ENCODE results near the gene COL5A2. TPM values are rescaled to one million over a fixed set of nuclear protein-coding genes. Genes with fewer than 3 reads are reported as not detected.

Gene COL5A2
- total RNA-seq, 1 experiment from 2014 or later, result 15.2 TPM

DNA sequence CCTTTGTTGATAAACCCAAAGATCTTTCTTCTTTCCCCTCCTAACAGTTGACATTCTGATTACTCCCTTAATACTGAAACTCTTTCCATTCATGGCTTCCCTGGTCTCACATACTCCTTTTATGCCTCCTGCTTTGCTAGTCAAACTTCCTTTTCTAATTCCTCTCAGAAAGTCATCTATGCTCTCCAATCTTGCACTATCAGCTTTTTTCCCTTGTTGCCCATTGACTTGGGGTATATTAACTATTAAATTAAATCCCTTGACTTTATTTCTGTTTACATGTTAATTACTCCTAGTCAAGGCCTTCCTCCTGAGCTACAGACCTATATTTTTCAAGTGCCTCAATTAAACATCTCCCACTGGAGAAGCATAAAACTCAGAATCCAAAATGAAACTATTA is 3.6 kb upstream of the COL5A2 start:
- in situ Hi-C loops (cut with HindIII; ENCODE audit: low sequenced_read_pairs), result no loop called here
- DNase-seq (ENCODE audit: low spot score), result no peak

DNA sequence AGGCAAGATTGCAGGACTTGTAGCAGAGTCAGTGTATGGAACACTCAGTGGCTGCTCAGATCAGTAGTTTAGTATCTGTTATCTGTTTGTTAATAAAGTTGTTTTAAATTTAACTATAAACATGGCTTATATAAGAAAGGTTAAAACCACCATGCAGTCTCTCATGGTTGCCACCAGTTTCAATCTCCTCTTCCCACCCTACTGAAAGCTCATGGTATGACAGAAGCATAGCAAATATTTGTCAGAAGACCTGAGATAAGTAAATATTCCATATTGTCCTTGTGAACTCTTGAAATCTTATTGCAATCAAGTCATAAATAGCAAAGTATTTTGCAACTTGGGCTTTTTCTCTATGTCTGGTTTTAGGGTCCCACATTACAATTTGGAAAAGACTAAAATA is 2.1 kb upstream of the COL5A2 start:
- in situ Hi-C loops (cut with HindIII; ENCODE audit: low sequenced_read_pairs), result no loop called here
- DNase-seq (ENCODE audit: low spot score), result no peak

DNA sequence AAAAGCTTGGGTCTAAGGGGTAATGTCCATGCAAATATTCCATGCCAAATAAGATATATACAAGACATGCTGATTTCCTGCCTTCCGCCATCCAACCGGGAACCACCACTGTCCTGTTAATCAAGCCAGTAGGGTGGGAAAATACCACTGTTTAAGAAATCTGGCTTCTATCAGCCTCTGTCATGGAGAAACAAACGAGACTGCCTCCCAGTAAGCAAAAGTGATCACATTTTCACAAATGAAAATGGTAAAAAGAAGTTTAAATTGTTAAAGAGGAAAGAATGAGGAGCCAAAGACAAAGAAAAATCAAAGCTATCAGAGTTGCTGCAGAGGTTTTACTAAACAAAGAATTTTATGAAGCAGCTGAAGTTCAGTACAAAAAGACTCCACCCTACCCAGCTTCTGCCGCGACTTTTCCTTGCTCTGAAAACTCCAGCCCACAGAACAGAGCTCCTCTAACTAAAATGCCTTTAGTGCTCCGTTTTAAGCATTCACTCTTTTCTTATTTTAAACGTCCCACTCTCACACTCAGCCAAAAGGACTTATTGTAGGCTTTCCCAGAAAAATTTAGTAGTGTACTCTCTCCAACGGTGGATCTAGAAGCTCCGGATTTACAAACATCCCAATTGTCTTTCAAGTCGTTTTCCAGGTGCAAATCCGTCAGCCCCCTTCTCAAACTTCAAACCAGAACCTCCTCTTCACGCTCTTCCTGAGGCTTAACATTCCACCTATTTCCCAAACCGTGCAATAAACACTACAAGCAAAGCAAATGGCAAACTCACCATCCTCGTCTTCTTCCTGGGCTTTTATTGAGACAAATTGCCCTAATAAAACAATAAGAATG is 613 bp downstream of the COL5A2 start:
- in situ Hi-C loops (cut with HindIII; ENCODE audit: low sequenced_read_pairs), result no loop called here
- DNase-seq (ENCODE audit: low spot score), result no peak

DNA sequence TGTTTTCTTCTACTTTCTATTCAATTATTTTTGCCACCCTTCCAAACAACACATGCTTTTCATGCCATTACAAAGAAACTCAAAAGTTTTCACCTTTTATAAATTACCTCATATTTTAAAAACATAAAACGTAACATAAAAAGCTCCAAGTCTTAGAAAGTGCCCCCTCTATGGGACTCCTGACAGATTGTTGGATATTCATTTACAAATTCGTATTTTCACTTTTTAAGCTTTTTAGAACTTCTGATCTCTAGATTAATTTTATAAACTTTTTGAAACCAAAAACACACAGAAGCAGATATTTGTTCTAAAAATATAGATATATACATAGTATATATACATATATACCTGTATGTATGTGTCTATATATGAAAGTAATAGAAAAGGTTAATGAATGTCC is 1.5 kb downstream of the COL5A2 start:
- in situ Hi-C loops (cut with HindIII; ENCODE audit: low sequenced_read_pairs), result no loop called here
- DNase-seq (ENCODE audit: low spot score), result no peak

DNA sequence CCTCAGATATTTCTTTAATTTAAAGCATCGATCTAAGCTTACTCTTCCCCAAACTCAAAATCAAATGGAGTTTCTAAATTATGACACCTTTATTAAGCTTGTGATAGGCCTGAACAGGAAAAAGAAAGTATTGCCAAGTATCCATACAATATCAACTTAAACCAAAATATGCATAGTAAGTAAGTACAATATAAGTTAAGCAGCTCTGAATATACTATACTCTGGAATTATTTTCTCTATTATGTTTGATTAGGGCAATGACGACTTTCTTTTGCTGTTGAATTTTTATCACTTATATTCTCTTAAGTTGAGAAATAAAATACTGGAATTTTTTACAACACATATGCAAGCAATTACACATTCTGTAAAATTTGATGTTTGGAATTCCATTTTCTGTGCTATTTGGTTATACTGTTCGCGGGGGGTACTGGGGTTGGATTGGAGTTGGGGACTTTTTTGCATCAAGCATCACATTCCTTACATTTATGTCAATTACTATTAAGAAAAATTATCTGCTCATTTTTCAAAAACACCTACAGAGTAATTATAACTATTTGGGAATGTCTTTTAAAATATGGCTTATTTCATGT is 2.2 kb downstream of the COL5A2 start:
- in situ Hi-C loops (cut with HindIII; ENCODE audit: low sequenced_read_pairs), result no loop called here

DNA sequence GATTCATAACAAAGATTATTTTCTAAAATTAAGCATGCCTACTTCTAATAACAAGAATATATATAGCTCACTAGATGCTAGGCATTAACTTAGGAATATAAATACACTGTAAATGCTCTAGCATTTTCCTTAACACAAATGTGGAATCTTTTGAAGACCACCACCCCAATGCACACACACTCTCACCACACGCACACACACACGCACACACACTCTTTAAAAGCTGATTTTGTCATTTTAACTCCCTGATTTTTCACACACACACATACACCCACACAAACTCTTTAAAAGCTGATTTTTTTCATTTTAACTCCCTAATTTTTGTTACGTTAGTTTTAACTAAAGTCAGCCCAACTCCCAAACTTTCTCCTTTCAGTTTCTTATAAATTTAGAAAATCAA is 3.0 kb downstream of the COL5A2 start:
- DNase-seq (ENCODE audit: low spot score), result no peak

More for the DNA sequence above, 2.2 kb downstream of the COL5A2 start:
- DNase-seq (ENCODE audit: low spot score), result no peak

DNA sequence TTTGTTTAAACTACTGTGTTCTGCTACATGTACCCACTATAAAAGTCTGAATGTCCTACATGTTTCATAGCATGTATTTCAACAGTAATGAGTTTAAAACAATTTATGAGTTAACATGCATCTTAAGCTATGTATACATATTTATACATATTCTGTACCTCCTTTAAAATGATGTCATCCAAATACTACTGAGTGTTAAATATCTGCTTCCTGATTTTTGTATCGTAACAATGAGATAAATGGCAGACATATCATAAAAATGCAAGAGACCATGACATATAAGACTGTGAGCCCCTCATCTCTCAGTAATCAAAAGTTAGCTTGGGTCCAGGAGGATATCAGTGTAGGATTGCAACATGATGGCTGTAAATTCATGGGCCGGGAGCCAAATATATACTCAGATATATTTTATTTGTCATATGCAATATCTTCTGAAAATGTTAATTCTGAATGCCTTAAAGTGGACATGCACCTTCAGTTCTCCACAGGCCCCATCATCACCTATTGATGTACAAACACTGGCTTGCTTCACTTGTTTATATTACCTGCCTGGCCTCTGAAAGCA is 3.6 kb downstream of the COL5A2 start:
- DNase-seq (ENCODE audit: low spot score), result no peak
- in situ Hi-C loops (cut with HindIII; ENCODE audit: low sequenced_read_pairs), result no loop called here

More for the DNA sequence above, 3.0 kb downstream of the COL5A2 start:
- in situ Hi-C loops (cut with HindIII; ENCODE audit: low sequenced_read_pairs), result no loop called here

DNA sequence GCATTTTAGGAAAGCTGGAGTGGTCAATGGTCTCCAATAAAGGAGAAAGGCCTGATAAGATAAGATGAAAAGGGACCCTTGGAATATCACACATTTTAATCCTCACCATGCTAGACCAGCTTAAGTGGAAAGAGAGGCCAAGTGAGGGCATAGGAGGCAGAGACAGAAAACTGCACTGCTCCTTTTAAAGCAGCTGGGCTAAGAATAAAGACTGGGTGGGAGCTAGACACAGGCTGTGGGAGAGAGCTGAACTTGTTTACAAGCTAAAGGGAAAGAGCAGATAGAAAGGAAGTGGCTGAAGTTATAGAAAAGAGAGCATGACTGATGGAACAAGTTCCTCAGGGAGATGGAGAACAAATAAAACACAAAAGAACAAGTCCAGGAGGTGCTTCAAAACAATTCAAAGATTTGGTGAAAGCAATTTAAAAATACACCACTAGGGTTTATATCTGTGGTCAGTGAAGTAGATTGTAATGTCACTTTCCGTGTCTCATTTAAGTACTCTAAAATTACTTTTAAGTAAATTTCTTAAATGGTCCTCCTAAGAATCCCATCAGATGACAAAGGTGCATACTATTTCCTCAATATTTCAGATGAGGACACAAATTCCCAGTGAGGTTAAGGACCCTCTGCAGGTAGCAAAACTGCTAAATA is 7.5 kb downstream of the COL5A2 start:
- in situ Hi-C loops (cut with HindIII; ENCODE audit: low sequenced_read_pairs), result no loop called here
- DNase-seq (ENCODE audit: low spot score), result no peak

DNA sequence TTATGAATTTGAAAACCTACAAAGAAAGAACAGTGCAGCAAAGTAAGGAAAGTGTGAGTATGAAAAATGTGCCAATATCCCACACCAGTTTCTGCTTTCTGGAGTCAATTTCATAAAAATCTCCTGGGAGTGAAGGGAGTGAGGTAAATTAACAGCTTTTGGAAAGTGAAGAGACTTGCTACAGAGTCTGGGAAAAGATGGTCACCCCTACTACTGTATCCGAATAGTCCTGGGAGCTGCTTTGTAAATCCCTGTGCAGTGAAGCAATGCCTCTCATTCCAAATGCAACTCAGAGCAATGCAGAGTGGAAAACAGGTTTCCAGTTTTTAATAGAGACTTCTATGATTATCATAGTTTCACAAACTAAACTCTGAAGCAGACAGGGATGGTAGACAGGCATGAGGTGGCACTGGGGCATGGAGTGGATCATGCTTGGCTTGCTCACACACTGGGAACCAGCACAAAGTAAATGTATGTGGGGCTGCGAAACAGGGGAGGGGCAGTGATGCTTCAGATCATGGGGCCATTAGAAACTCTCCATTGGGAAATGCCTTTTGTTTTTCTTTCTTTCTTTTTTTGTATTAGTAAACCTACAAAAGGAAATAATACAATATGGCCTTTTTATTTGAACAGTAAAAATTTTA is 10.6 kb downstream of the COL5A2 start:
- in situ Hi-C loops (cut with HindIII; ENCODE audit: low sequenced_read_pairs), result no loop called here
- no peak for DNase-seq (ENCODE audit: low spot score)

DNA sequence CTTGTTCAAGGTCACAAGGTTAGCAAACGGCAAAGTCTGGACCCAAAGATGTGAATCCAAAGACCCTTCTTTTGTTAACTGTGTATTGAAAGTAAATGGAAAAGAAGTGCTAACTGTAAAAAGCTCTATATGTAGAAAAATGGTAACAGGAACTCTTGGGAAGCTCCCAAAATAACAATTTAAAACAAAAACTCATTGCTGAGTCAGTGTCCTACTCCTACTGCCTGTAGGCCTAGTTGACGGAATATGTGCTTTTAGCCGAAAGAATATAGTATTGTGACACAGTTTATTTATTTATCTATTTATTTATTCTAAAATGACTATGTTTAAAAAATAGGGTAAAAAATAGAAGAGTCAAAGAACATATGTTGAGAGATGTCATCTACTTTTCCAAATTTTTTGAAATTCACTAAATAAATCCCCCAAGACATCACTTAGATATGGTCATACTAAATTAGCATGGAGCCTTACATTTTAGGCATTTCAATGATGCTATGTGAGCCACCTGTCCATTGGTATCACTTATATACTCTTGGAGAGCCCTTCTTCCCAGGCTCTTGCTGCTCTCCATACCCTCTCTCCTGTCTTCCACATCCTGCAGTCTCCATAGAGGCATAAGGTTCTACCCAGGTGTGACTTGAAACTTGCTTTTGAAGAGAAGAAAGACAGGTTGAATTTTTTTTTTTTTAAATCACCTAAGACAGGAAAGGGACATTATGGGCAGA is 13.7 kb downstream of the COL5A2 start:
- in situ Hi-C loops (cut with HindIII; ENCODE audit: low sequenced_read_pairs), result no loop called here
- no peak for DNase-seq (ENCODE audit: low spot score)

DNA sequence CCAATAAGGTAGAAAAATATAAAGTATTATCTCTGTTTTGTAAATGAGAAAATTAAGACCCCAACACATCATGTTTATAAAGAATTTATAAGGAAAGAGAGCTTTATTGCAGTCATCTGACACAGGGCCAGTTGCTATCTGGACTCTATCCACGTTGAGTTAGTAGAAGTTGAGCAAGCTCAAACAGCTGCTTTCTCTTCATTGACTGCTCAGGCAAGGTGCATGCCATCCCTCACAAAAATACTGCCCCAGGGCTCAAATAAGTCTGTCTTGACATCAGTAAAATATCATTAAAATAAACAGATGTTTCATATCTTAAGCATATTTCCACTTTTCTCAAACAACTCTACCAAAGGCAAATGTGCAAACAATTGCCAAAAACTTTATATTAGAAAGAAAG is 14.8 kb downstream of the COL5A2 start:
- in situ Hi-C loops (cut with HindIII; ENCODE audit: low sequenced_read_pairs), result no loop called here
- DNase-seq (ENCODE audit: low spot score), result no peak

DNA sequence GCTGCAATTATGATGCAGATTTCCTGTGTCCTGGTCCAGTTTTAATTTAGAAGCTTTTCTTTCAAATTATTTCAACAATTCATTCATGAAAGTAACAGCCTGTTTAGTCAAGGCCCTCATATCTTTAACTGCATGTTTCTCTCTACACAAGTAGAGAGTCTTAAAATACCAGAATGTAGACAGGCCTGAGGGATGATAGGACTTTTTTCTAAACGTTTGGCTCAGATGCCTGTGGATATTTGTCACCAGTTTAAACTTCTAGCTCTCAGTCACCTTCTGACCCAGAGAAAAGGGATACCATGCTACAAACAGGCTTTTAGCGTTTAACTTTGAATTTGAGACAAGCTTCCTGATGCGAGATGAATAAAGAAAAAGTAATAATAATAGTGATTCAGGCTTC is 15.7 kb downstream of the COL5A2 start:
- no peak for DNase-seq (ENCODE audit: low spot score)
- in situ Hi-C loops (cut with HindIII; ENCODE audit: low sequenced_read_pairs), result no loop called here

DNA sequence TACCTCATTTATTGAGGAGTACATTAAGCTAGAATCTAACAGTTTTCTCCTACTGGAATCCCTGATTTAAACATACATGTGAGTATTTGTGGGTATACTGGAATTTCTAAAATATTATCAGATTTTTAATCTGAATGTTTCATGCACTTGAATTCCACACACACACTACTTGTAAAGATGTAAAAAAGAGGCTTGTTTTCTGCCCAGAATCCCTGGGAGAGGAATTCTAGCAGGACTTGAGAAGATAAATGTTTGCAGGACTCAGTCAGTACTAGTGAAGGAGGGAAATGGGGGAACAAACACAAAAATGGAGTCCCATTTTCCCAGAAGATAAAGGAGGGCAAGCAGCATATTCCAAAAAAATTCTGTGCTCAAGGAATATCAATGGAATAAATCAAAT is 17.0 kb downstream of the COL5A2 start:
- in situ Hi-C loops (cut with HindIII; ENCODE audit: low sequenced_read_pairs), result no loop called here
- no peak for DNase-seq (ENCODE audit: low spot score)

DNA sequence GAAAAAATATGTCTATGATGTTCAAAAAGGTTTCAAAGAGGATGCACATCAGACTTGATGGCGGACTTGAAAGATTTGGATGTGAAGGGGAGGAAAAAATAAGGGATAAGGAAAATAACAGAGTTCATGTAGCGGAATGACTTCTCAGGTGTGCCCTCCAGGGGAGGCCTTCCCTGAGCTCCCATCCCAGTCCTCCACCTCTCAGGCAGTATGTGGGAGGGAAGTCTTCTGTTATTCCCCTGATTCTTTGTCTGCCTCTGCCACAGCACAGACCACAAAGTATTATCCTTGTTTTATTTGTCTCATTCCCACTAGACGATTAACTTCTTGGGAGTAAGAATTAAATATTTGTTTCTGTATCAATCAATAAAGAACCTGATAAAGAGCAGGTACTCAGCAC is 17.7 kb downstream of the COL5A2 start:
- DNase-seq (ENCODE audit: low spot score), result no peak
- in situ Hi-C loops (cut with HindIII; ENCODE audit: low sequenced_read_pairs), result no loop called here

DNA sequence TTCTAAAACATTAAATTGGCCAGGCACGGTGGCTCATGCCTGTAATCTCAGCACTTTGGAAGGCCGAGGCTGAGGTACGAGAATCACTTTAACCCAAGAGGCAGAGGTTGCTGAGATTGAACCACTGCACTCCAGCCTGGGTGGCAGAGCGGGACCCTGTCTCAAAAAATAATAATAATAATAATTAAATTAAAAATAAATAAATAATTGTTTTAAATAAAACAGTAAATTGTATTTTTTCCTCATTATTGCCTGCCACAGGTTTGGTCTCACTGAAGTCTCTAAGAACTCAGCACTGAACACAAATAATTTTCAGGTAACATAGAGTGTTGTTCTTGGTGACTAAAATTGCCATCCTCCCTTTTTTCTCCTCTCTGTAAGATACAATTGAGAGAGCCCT is 19.8 kb downstream of the COL5A2 start:
- in situ Hi-C loops (cut with HindIII; ENCODE audit: low sequenced_read_pairs), result no loop called here
- DNase-seq (ENCODE audit: low spot score), result no peak

DNA sequence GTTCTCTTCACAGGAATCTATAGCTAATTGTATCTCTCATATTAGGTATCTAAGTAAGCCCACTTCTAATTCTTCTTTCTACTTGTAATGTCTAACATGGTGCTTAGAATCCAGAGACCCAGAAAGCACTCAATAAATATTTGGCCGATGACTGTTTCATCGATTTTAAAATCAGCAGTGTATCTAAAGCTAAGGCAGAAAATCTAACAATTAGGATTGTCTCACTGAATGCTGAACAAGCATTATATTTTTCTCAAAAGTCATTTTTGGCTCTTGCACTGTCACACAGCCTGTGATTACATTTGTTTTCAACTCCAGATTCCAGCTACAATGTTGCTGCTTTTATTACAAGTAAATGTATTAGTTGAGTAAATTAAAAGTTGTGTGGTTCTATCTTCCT is 20.3 kb downstream of the COL5A2 start:
- in situ Hi-C loops (cut with HindIII; ENCODE audit: low sequenced_read_pairs), result no loop called here

DNA sequence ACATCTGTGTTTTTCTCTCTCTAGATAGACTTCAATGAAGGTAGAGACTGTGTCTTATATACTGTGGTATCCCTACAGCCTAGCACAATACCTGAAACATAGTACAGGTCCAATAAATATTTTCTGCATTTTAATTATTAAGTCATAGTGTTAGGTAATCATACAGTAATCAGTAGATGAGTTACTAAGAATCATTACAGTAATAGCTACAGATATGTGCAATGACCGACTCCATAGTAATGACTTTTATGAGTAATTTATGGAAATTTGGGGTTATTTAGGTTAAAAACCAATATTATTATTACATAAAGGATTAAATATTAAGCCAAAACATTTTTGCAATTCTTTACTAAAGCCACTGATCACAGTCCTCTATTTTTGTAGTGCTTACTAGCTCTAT is 21.6 kb downstream of the COL5A2 start:
- no peak for DNase-seq (ENCODE audit: low spot score)
- in situ Hi-C loops (cut with HindIII; ENCODE audit: low sequenced_read_pairs), result no loop called here

More for the DNA sequence above, 20.3 kb downstream of the COL5A2 start:
- no peak for DNase-seq (ENCODE audit: low spot score)

DNA sequence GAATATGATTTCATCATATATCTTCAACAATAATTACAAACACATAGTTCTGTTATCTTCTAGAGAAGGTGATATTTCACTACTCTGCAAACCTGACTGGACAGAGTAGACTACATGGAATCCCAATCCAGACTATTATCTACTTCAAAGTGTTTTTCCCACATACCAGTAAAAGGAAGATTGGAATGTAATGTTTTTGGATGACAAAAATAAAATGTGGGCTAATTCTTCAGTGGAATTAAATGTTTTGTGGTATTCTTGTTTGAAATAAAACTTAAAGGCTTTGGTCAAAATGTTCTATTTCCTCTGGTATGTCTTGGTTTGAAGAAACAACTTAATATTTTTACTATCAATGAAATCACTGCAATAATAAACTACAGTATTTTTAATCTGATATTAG is 22.1 kb downstream of the COL5A2 start:
- DNase-seq (ENCODE audit: low spot score), result no peak
- in situ Hi-C loops (cut with HindIII; ENCODE audit: low sequenced_read_pairs), result no loop called here

DNA sequence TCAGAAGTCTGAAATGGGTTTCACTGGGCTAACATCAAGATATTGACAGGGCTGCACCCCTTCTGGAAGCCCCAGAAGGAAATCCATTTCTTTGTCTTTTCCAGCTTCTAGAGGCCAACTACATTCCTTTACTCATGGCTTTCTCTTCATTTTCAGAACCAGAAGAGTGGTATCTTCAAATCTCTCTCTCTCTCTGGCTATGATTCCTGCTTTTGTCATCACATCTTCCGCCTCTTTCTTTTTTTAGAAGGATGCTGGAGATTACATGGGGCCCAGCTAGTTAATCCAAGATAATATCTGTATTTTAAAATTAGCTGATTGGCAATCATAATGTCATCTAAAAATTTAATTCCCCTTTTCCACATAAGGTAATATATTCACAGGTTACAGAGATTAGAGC is 23.8 kb downstream of the COL5A2 start:
- in situ Hi-C loops (cut with HindIII; ENCODE audit: low sequenced_read_pairs), result no loop called here
- no peak for DNase-seq (ENCODE audit: low spot score)
